Measurements from ENCODE around the gene PSD2.

PSD2 gene

DNA sequence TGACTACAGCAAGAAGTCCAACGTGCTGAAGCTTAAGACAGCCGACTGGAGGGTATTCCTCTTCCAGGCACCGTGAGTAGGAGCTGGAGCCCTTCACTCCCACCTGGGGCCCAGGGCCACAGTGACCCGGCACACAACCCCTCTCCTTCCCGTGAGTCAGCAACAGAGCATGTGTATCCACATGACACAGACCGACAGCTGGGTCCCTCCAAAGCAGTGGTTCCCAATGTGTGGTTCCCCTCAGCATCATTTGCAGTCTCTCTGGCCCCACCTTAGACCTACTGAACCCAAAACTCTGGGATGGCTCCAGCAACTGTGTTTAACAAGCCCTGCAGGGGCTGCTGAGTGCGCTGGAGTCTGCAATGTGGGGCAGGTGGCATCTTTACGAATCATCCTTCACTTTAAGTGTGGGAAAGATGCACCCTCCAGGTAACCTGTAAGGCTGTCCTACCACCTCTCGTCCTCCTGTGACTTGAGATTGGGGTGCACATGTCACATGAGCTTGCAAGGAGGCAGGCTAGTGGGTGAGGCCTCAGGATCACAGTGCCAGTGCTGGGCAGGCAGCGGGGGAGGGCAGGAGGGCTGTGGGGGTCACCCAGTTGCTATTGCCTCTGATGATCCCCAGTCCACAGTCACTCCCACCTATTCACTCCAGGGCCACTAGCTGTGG is 42.2 kb downstream of the PSD2 start:
- DNase-seq (ENCODE audit: low spot score) = no peak

GRCh38 chr5:139838381-139839197 is 43.0 kb downstream of the PSD2 start:
- no peak for DNase-seq (ENCODE audit: low spot score)

- peak; percentile 49 for DNase-seq (ENCODE audit: low spot score)
These were observed 43.7 kb downstream of the PSD2 start for GRCh38 chr5:139839232-139839815.

DNA sequence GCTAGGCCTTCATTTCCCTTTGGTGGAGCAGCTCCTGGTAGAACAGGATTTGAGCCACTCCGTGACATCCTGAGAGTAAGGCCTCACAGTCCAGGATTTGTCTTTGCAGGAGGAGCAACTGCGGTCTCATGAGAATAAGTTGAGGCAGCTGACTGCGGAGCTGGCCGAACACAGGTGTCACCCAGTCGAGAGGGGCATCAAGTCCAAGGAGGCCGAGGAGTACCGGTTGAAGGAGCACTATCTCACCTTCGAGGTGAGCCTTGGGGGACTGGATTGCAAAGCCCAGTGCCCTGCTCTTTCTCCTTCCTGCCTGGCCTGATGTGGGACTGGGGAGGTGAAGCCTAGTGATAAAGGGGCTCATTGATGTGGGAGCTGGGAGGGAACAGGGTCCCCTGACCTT is 44.3 kb downstream of the PSD2 start:
- DNase-seq (ENCODE audit: low spot score) = no peak

- DNase-seq (ENCODE audit: low spot score) = no peak
These were observed 45.9 kb downstream of the PSD2 start for GRCh38 chr5:139841549-139841948.

DNA sequence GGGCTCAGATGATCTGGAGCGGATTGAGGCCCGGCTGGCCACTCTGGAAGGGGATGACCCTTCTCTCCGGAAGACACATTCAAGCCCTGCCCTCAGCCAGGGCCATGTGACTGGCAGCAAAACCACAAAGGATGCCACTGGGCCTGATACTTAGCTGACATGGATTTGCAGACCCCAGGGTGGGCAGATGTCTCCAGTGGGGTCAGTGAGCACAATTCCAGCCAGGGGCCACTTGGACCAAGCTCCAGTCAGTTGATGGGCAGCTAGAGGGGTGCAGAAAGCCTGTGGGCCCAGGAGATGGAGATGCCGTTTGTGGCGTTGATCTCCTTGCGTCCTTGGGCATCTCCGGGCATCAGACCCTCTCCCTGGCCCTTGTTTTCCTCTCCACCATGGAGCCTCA is 46.7 kb downstream of the PSD2 start:
- no peak for DNase-seq (ENCODE audit: low spot score)

GRCh38 chr5:139843991-139844390 is 48.4 kb downstream of the PSD2 start:
- DNase-seq (ENCODE audit: low spot score) = no peak

DNA sequence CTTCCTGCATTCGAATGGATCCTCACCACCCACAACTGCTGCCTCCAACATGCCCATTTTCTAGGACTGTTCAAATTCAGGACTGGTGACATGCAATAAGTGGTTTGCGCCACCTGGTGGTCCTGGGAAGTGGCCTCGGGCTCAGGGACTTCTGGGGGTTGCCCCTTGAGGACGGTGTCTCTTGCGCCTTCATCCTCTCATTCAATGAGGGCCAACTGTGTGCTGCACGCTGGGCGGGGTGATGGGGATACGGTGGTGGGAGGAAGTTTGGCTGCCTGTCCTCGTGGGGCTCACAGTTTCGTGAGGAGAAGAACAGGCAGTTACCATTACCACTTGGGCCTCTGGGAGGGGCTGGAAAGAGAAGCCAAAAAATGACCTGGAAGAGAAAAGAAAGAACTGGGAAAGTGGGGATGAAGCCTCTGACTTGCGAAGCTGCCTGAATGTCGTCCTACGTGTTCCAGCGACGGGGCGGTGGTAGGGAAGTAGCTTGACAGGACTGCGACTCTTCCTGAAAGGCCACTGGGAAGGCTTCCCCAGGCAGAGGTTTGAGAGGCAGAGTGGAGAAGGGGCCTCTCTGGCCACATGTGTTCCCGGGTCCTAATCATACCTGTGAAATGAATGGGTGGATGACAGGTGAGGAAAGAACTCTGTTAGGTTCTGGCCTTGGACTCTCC is 49.0 kb downstream of the PSD2 start:
- no peak for DNase-seq (ENCODE audit: low spot score)

DNA sequence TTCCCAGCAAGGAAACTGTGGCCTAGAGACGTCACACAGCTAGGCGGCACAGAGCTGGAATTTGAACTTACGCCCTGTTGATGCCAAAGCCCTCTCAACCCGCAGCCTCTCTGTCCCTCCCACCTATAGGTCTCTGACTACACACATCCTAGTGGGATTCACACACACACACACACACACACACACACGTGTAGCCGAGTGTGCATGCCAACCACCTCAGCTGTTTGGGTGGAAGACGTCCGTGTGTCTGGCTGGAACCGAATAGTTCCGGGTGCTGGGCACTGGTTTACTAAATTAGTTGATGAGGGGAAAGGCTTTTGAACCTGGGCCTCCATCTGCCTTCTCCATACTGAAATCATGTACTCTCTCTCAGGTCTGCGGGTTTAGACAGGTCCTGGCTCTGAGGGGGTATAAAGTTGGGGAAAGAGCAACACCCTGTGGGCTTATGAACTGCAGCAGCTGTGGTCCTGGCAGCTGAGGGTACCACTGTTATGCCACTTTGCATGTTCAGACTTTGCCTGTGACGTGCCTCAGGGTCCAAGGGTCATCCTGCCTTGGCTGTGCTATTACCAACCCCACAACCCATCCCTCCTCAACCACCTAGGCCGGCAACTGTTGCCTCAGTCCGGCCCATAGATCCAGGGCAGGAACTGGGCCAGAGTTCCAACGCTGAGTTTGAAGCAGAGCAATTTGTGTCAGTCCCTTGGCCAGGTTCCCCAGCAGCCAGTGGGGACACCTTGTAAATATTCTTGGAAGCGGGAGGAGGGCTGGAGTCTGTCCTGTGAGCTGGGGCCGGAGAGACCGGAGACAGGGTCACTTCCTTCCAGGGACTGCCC is 50.5 kb downstream of the PSD2 start:
- DNase-seq (ENCODE audit: low spot score) = no peak

DNA sequence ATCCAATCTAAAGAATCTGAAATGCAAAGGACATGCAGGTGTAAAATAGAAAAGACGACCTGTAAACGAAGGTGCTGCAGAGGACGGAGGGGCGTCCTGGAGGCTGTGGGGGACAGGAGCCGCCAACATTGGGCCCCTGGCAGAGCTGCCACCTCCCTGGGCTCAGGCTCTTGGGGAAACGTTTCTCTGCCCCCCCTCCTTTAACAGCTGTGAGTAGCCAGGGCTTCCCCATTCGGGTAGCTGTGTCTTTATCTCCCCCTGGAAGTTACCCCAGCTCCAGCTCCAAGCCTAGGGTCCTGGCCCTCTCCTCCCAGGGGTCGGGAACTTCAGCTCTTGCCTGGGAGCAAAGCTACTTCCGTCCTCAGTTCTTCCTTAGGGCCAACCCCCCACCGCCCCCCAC is 51.5 kb downstream of the PSD2 start:
- DNase-seq (ENCODE audit: low spot score) = no peak

- peak; percentile 84 for DNase-seq (ENCODE audit: low spot score)
These were observed 52.3 kb downstream of the PSD2 start for GRCh38 chr5:139847790-139848507.

- DNase-seq (ENCODE audit: low spot score) = no peak
These were observed 53.0 kb downstream of the PSD2 start for GRCh38 chr5:139848508-139849100.

DNA sequence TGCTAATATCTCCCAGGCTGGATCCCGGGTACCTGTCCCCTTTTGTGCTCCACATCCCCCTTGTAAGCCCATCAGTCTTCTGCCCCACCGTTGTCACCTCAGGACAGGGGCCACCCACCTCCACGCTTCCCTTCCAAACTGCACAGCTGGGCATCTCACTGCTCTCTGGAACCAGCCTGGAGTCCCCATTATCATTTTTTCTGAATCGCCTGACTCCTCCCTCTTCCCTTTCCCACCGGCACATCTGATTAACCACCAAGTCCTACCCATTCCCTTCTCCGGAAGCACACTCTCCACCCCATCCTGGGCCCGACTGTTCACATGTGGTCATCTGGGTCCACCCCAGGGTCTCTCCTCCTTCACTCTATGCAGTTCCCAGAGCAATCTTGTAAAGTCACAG is 53.9 kb downstream of the PSD2 start:
- no peak for DNase-seq (ENCODE audit: low spot score)

DNA sequence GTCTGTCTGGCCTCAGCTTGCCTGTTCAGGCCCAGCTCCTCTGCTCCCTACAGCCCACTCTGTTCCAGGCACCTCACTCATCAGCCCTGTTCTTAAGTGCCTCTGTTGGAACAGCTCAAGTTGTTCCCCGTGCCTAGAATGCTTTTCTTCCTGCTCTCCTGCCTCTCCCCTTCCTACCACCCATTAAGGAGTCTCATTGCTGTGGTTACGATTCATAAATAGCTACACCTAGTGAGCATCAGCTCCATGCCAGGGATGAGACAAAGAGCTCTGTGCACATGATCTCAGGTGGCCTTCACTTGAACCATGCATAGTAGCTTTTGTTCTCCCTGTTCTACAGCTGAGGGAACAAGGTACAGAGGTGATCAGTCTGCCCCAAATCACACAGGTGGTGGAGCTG is 54.3 kb downstream of the PSD2 start:
- DNase-seq (ENCODE audit: low spot score) = no peak

DNA sequence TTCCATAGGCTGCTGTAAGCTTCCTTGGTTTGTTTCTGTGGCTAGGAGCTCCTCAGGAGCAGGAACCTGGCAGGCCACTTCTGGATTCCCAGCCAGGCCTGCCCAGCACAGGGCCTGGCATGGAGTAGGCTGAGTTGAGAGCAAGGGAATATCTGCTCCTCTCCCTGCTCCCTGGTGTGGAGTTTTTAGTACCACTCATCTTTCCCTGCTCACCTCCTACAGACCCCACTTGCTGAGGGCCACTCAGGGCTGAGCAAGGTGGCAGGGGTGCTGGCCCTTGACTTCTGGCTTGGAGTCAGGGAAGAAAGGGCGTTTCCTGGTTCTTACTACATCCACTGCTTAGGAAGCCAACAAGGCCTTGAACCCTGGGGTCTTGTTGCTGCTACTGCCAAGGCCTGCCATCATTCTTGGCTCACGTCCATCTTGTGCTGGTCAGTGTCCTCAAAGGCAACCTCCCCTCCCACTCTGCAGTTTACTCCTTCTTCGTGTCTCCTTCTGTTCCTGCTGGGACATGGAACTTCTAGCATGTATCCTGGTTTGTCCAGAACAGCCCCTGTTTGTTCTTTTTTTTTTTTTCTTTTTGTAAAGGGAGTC is 54.9 kb downstream of the PSD2 start:
- no peak for DNase-seq (ENCODE audit: low spot score)

DNA sequence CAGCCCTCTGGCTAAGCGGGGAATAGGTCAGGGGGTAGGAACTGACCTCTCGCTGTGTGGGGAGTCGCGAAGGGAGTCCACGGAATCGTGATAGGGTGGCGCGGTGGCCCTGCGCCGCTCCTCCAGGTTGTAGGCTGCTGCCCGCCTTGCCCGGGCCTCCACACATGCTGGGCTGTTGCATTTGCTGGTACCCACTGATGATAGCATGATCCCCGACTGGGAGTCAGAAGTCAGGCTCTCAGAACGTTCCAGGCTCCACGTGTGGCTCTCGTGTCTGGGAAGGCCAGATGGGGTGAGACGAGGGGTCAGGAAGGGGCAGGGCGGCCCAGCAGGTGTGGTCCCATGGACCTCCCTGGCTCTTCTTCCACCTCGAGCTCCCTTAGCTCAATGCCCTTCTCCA is 56.0 kb downstream of the PSD2 start:
- no peak for DNase-seq (ENCODE audit: low spot score)

DNA sequence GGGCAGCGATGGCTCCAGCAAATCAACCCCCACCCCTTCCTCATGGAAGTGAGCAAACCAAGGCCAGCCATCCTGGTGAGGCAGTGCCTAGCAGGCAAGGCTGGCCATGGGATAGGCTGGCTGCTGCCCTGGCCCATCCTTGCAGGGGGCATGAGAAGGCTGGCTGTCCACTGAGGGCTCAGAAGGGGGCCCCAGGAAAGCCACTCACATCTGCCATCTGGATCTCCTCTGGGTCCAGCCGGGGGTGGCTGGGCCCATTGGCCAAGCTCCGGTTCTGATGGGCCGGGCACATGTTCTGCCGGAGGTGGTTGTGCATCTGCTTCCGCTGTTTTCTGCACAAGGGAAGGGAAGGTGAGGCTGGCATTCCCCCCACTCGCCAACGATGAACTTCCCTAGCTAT is 57.1 kb downstream of the PSD2 start:
- DNase-seq (ENCODE audit: low spot score) = no peak

DNA sequence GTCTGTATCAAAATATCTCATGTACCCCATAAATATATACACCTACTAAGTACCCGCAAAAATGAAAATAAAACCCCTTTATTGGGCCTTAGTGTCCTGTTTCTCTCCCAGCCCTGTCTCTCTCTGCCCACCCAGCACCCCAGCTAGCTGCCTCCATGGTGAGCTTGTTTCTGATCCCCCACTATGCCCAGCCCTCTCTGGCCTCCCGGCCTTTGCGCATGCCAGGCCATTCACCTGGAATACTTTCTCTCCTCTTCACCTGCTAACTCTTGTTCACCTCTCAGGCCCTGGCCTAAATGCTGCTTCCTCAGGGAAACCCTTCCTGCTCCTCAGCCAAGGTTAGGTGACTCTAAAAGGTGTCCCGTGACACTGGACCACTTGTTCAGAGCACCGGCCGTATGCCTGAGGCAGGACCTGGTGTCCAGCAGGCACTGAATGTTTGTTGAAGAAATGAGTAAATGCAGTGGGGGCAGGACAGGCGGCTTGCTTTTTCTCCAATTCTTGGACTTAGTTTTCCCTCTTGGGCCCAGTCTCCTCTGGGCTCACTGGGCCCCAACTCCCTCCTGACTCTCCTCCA is 58.5 kb downstream of the PSD2 start:
- DNase-seq (ENCODE audit: low spot score) = no peak

DNA sequence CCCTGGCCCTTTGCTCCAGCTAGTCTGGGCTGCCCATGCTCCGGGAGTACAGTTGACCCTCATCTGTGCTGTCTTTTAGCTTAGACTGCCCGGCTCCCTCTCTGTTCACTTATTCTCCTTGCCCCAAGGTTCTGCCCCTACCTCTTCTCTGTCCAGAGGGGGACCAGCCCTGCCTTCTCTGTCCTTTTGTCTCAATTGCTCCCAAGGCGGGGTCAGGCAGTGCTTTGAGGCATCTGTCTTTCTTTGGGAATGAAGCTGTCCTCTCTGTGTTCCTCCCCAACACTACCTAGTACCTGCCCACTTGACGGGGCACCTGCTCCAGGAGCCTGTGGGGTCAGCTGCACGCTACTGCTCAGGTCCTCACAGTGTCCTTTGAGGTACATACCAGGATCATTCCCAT is 59.3 kb downstream of the PSD2 start:
- no peak for DNase-seq (ENCODE audit: low spot score)

DNA sequence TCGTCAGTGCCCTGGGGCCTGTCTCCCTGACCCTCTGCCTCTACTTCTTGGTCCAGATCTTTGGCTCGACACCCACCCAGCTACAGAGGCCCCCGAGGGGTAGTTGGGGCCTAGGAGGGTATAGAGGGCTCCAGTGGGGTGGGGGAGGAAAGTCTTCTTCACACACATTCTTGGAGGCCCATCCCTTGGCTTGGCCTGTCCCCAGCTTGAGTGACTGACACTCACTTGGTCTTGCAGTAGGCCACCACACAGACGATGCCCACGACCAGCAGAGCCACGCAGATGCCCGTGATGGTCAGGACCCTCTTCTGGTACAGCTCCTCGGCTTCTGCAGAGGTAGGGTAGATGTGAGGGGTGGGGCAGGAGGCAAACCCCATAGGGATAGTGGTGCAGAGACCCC is 59.8 kb downstream of the PSD2 start:
- DNase-seq (ENCODE audit: low spot score) = no peak

All from left forelimb (tissue), 1 donor.